Keratinocyte (primary cell): ENCODE measurements around the gene ACP7.

Source experiments
- EZH2 ChIP-seq: IDR thresholded peaks from one replicate; pipeline ENCODE4 v1.6.1; 2012; ENCODE audit warnings: inconsistent platforms, mild to moderate bottlenecking, low read length, moderate library complexity
- TF ChIP-seq, protein P1 (sequence below), 3 experiments: IDR thresholded peaks in 1 of 3; conservative IDR thresholded peaks in 1 of 3; optimal IDR thresholded peaks in 1 of 3; 2 replicates in 2 of 3; 3 replicates in 1 of 3; pipeline versions ENCODE3 to v1.5.1; 2011; ENCODE audit warnings: low read length in 3 of 3, mild to moderate bottlenecking in 3 of 3, moderate library complexity in 2 of 3, control low read depth in 1 of 3, inconsistent platforms in 1 of 3; ENCODE audit not compliant: insufficient read depth in 2 of 3; ENCODE audit errors: extremely low read depth in 1 of 3

DNA sequence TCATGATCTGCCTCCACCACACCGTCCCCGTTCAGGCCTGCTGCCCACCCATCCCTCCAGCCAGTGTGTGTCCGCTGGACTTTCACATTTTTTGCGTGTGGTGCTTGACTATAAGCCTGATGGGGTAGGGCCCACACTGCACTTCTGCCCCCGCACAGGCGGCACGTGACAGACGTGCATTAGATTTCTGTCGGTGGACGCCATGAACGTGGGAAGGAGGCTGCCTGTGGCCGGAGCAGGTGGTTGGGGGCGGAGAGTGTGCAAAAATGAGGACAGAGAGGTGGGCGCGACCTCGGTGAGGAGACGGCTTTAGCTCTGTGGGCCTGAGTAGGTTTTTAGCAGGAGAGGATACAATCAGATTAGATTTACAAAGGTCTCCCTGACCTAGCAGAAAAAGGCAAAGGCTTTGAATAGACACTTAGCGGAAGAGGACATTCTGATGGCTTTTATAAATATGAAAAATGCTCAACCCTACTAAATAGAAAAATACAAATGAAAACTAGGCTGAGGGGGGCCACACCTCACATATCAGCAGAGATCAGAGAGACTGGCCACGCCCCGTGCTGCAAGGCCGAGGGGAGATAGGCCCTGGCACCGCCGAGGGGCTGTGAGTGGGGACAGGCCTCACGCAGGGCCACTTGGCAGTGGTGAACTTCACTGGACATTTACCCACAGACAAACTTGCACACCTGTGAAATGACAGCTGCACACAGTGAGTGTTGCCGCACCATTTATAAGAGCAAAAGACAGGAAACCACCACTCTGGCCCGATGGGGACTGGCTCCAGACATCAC lies 66.8 kb downstream of the ACP7 start:
- no peak for TF ChIP-seq EZH2
- TF ChIP-seq, protein P1, sequence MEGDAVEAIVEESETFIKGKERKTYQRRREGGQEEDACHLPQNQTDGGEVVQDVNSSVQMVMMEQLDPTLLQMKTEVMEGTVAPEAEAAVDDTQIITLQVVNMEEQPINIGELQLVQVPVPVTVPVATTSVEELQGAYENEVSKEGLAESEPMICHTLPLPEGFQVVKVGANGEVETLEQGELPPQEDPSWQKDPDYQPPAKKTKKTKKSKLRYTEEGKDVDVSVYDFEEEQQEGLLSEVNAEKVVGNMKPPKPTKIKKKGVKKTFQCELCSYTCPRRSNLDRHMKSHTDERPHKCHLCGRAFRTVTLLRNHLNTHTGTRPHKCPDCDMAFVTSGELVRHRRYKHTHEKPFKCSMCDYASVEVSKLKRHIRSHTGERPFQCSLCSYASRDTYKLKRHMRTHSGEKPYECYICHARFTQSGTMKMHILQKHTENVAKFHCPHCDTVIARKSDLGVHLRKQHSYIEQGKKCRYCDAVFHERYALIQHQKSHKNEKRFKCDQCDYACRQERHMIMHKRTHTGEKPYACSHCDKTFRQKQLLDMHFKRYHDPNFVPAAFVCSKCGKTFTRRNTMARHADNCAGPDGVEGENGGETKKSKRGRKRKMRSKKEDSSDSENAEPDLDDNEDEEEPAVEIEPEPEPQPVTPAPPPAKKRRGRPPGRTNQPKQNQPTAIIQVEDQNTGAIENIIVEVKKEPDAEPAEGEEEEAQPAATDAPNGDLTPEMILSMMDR (optimal IDR thresholded peaks at IDR 0.05 in 1 of 3, IDR thresholded peaks at IDR 0.05 in 1 of 3, conservative IDR thresholded peaks at IDR 0.05 in 1 of 3; ENCODE audit: extremely low read depth in 1 of 3, insufficient read depth in 2 of 3, low read length in 3 of 3), result no peak
